ENCODE measurements around the gene PRKAR1A.
"Not testable (repeated sequence)": the region's sequence is repeated elsewhere in the genome, so short reads cannot be mapped to it uniquely, and the experiment has no call there.

PRKAR1A gene

GRCh38 chr17:68512247-68512959 is at the start of gene PRKAR1A:
Gene PRKAR1A (plus strand): TSS chr17:68512430. CDS start chr17:68515400, 2,970 bp downstream.
- peak; percentile 94 for DNase-seq

- DNase-seq = no peak
Observed at GRCh38 chr17:68463211-68464019, 48.8 kb upstream of the PRKAR1A start.

- no peak for DNase-seq
Observed at GRCh38 chr17:68468334-68468733, 43.9 kb upstream of the PRKAR1A start.

- no peak for DNase-seq
Observed at GRCh38 chr17:68468788-68469187, 43.4 kb upstream of the PRKAR1A start.

GRCh38 chr17:68470961-68471360 is 41.3 kb upstream of the PRKAR1A start:
- peak; percentile 58 for DNase-seq

GRCh38 chr17:68480885-68481284 is 31.3 kb upstream of the PRKAR1A start:
- no peak for DNase-seq

- no peak for DNase-seq
Observed at GRCh38 chr17:68482576-68483041, 29.6 kb upstream of the PRKAR1A start.

GRCh38 chr17:68484458-68484857 is 27.8 kb upstream of the PRKAR1A start:
- no peak for DNase-seq

- no peak for DNase-seq
Observed at GRCh38 chr17:68489919-68490318, 22.3 kb upstream of the PRKAR1A start.

- DNase-seq = peak; percentile 84
Observed at GRCh38 chr17:68491381-68492231, 20.6 kb upstream of the PRKAR1A start.

- DNase-seq = not testable (repeated sequence)
Observed at GRCh38 chr17:68492394-68493054, 19.7 kb upstream of the PRKAR1A start.

- no peak for DNase-seq
Observed at GRCh38 chr17:68495081-68495480, 17.1 kb upstream of the PRKAR1A start.

GRCh38 chr17:68497885-68498319 is 14.3 kb upstream of the PRKAR1A start:
- peak; percentile 92 for DNase-seq

GRCh38 chr17:68498479-68499326 is 13.5 kb upstream of the PRKAR1A start:
- DNase-seq = peak; percentile 69

- no peak for DNase-seq
Observed at GRCh38 chr17:68499587-68499986, 12.6 kb upstream of the PRKAR1A start.

GRCh38 chr17:68501074-68501473 is 11.2 kb upstream of the PRKAR1A start:
- DNase-seq = no peak

- DNase-seq = peak; percentile 43
Observed at GRCh38 chr17:68505951-68506350, 6.3 kb upstream of the PRKAR1A start.

- DNase-seq = peak; percentile 56
Observed at GRCh38 chr17:68507576-68507975, 4.7 kb upstream of the PRKAR1A start.

GRCh38 chr17:68509141-68510057 is 2.8 kb upstream of the PRKAR1A start:
- peak; percentile 71 for DNase-seq

GRCh38 chr17:68511254-68511670 is 968 bp upstream of the PRKAR1A start:
- no peak for DNase-seq
